Measurements from ENCODE around the gene TIMM8A.

- TF ChIP-seq JUND (IDR thresholded peaks at IDR 0.05), result no peak
- no peak for TF ChIP-seq SP1 (IDR thresholded peaks at IDR 0.05; ENCODE audit: low read depth)
- no peak for TF ChIP-seq CTCF (IDR thresholded peaks at IDR 0.05 in 2 of 3, conservative IDR thresholded peaks at IDR 0.05 in 1 of 3; ENCODE audit: borderline replicate concordance in 1 of 3, insufficient read depth in 1 of 3, low read depth in 2 of 3, low read length in 2 of 3)
- TF ChIP-seq YY1 (IDR thresholded peaks at IDR 0.05; ENCODE audit: extremely low read depth, insufficient replicate concordance, low read depth, low read length), result no peak
- no peak for TF ChIP-seq ATF3 (IDR thresholded peaks at IDR 0.05)
- no peak for TF ChIP-seq SIN3A (IDR thresholded peaks at IDR 0.05; ENCODE audit: low read depth)
- TF ChIP-seq EZH2phosphoT487 (IDR thresholded peaks at IDR 0.05; ENCODE audit: borderline replicate concordance), result no peak
- no peak for TF ChIP-seq CEBPB (IDR thresholded peaks at IDR 0.05; ENCODE audit: low read depth)
- TF ChIP-seq POLR2AphosphoS5 (IDR thresholded peaks at IDR 0.05; ENCODE audit: low read depth, low read length), result no peak
Measured at GRCh38 chrX:101365301-101365795, 16.8 kb upstream of the TIMM8A start.

Data from HCT116 (cell line).